Measurements from ENCODE around the gene CHAC1.

The CHAC1 gene, protein sequence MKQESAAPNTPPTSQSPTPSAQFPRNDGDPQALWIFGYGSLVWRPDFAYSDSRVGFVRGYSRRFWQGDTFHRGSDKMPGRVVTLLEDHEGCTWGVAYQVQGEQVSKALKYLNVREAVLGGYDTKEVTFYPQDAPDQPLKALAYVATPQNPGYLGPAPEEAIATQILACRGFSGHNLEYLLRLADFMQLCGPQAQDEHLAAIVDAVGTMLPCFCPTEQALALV

DNA sequence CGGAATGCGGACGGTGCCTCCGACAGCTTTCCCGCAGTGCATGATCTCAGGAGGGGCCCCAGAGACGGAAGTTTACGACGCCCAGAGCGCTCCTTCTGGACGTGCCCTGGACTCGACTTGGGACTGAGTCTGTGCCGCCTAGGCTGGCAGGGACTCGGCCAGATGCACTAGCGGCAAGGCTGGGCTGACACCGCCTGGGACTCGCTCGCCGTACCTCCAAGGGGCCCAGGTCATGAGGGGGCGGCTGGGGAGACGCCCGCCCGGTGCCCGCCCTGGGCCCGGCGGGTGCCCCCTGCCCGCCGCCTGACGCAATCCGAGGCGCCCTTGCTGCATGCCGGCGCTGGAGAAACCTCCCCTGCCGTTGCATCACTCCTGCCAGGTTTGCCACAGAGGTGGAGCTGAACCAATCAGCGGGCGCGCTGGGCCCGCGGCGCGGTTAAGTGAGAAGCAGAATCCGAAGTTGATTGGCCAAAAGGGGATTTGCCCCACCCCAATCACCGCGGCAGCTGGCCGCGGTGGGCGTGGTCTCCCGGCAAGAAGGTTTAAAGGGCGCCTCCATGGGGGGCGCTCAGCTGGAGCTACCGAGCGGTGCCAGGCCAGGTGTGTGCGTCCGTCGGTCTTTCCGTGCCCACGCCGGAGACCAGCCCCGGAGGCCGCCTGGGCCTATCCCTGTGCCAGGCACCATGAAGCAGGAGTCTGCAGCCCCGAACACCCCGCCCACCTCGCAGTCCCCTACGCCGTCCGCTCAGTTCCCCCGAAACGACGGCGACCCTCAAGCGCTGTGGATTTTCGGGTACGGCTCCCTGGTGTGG, at the start of gene CHAC1:
Gene CHAC1, plus strand, starts transcription at position 571 of the 812 bp plus-strand sequence. Its CDS starts 113 bp downstream, at position 684.
- DNase-seq = peak; percentile 97

DNA sequence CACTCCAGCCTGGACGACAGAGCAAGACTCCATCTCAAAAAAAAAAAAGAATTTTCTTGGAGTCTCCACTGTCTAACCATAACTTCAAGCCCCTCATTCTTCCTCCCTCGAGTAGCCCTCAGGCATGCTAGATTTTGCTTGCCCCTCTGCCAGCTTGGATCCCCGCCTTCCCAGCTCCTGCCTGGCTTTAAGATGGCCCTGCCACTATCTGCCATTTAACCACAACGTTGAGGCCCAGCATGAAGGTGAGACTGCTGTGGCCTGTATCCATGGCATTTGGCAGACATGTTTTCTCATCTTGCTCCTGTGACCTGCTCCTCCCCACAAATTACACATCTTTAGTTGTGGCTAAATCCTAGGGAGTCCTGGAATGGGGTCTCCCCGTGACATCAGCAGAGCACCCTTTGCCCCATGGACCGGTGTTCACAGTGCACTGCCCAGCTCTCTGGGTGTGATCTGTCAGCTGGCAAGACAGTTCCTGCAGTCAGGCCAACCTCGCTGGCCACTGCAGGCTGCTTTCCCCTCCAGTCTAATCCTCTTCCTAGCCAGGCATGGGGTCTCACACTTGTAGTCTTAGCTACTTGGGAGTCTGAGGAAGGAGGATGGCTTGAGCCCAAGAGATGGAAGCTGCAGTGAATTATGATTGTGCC, 48.6 kb upstream of the CHAC1 start:
- no peak for DNase-seq

- DNase-seq = peak; percentile 78
Measured at GRCh38 chr15:40906091-40906990, 46.9 kb upstream of the CHAC1 start.

GRCh38 chr15:40906991-40907802, 46.1 kb upstream of the CHAC1 start:
- peak; percentile 70 for DNase-seq

- no peak for DNase-seq
Measured at GRCh38 chr15:40908095-40908494, 45.2 kb upstream of the CHAC1 start.

GRCh38 chr15:40909662-40910630, 43.3 kb upstream of the CHAC1 start:
- DNase-seq = no peak

DNA sequence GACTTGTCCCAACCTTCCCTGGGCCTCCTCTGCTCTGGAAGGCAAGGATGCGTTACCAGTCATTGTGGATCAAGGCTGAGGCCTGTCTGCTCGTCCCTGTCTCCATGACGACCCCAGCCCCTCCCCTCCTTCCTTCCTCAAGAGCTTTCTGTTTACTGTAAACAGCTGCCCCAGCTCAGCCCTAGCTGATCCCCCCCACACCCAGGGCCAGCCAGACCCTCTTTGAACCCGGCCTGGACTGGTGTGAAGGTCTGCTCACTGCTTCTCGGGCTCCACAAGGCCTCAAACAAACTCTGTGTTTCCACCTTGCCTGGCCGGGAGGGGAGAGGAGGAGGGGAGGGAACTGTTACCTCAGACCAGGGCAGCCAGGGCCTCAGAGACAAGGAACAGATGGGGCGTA, 42.1 kb upstream of the CHAC1 start:
- DNase-seq = no peak

GRCh38 chr15:40911693-40912092, 41.6 kb upstream of the CHAC1 start:
- DNase-seq = no peak

DNA sequence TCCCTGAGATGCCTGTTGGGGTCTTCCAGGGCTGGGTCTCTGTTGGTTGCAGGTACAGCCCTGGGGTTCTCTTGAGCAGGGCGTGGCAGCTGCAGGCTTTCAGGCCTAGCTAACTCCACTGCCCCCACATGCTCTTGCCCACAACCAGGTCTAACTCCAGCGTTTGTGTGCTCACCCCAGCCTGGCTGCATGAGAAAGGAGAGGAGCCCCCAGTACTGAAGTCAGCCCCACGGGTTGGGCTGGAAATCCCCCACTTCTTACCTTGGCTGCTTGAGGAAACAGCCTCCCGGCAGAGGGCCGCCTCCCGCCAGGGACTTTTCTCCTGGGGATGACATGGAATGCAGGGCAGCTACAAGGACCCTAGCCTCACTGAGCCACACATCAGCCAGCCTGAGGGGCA, 40.8 kb upstream of the CHAC1 start:
- no peak for DNase-seq

DNA sequence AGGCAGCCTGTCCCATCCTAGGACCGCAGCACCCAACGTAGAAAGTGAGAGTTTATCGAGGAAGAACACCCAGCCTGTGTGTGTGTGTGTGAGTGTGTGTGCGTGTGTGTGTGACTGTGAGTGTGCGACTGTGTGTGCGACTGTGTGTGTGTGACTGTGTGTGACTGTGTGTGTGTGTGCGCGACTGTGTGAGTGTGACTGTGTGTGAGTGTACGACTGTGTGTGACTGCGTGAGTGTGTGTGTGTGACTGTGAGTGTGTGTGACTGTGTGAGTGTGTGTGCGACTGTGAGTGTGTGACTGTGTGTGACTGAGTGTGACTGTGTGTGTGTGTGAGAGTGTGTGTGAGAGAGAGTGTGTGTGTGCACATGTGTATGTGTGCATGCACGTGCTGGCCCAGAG, 39.3 kb upstream of the CHAC1 start:
- DNase-seq = no peak

GRCh38 chr15:40914486-40914885, 38.8 kb upstream of the CHAC1 start:
- DNase-seq = no peak

GRCh38 chr15:40915116-40915661, 38.1 kb upstream of the CHAC1 start:
- DNase-seq = no peak

GRCh38 chr15:40915679-40916078, 37.6 kb upstream of the CHAC1 start:
- no peak for DNase-seq

- no peak for DNase-seq
Measured at GRCh38 chr15:40917585-40917984, 35.7 kb upstream of the CHAC1 start.

DNA sequence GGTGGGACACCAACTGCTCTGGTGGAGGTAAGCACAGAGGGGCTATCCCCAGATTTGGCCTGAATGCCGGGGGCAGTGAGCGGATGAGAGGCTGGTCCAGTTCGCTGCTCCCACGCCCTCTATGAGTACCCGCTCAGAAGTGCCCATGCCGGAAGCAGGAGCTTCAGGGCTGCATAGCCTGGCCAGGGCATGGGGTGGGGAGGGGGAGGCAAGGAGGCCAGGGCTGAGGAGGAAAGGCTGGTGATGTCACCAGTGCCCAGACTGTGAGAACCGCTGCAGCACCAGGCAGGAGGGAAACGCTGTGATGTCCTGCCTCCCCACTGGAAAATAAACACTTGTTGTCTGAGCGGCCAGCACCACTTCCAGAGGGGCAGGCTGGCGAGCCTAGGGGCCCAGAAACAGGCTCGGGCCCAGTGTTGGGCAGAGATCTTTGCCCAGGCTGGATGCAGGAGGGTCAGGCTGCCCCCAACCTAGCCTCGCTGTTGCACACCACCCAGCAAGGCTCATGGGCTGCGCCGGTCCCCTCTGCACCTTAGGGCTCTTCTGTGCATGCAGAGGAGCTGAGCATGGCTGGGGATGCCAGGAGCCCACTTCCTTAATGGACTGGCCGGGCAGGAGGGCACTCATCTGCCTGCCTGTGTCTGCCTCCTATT, 35.0 kb upstream of the CHAC1 start:
- DNase-seq = no peak

GRCh38 chr15:40918799-40919392, 34.4 kb upstream of the CHAC1 start:
- no peak for DNase-seq

- DNase-seq = no peak
Measured at GRCh38 chr15:40921949-40922607, 31.2 kb upstream of the CHAC1 start.

GRCh38 chr15:40922608-40923005, 30.7 kb upstream of the CHAC1 start:
- no peak for DNase-seq

GRCh38 chr15:40923551-40923950, 29.7 kb upstream of the CHAC1 start:
- no peak for DNase-seq

All from CD4-positive, alpha-beta T cell treated with Interleukin-12 subunit alpha and Interleukin-12 subunit beta, for 1 hour (primary cell).